K562 (cell line): Measurements from ENCODE around the gene HSD17B3. TPM values are rescaled to one million over a fixed set of nuclear protein-coding genes. Genes with fewer than 3 reads are reported as not detected.
A peak's percentile ranks its signal among the peaks of the same experiment; 100 is the strongest.

ENCODE experiments used
- BRD4 ChIP-seq: fragments of 200-600 bp; sonication (generic); IDR thresholded peaks from 2 replicates; pipeline ENCODE4 v1.6.1; 2017; ENCODE audit warnings: inconsistent platforms
- E2F3 ChIP-seq: fragments of 250-450 bp; sonication (Bioruptor Pico); IDR thresholded peaks from 2 replicates; pipeline ENCODE4 v1.4.0; 2020; ENCODE audit warnings: mild to moderate bottlenecking
- ERF ChIP-seq: fragments of 450-650 bp; formaldehyde crosslinking; IDR thresholded peaks from 2 replicates; pipeline ENCODE4 v1.4.0; 2020; ENCODE audit warnings: mild to moderate bottlenecking, mixed read lengths
- HLTF ChIP-seq: fragments of 450-650 bp; IDR thresholded peaks from 2 replicates; pipeline ENCODE4 v1.6.1; 2016
- MCM5 ChIP-seq: fragments of 450-650 bp; IDR thresholded peaks from 2 replicates; pipeline ENCODE4 v1.6.1; 2016; ENCODE audit warnings: low read depth
- MEF2A ChIP-seq: IDR thresholded peaks from 2 replicates; pipeline ENCODE4 v1.6.1; 2011; ENCODE audit warnings: low read depth, mild to moderate bottlenecking, low read length, moderate library complexity; ENCODE audit not compliant: control insufficient read depth
- MEF2D ChIP-seq: conservative IDR thresholded peaks from 2 replicates; pipeline ENCODE4 v1.6.1; 2016; ENCODE audit warnings: low read depth, missing genetic modification characterization, missing compliant biosample characterization
- NR2C2 ChIP-seq, 2 experiments: fragments of 200-800 bp in 1 of 2; sonication (Bioruptor generic) in 1 of 2; sonication (generic) in 1 of 2; formaldehyde crosslinking in 1 of 2; IDR thresholded peaks; 2 replicates each; pipeline versions ENCODE4 v1.6.1 to v1.8.0; 2016 to 2022; ENCODE audit warnings: mild to moderate bottlenecking in 1 of 2, missing compliant biosample characterization in 1 of 2, missing genetic modification characterization in 1 of 2, missing genetic modification reagents in 1 of 2
- NUFIP1 ChIP-seq: fragments of 450-650 bp; IDR thresholded peaks from 2 replicates; pipeline ENCODE4 v1.6.1; 2018; ENCODE audit not compliant: partially characterized antibody
- RAD21 ChIP-seq, 2 experiments: fragments of 250-450 bp in 1 of 2; fragments of 450-650 bp in 1 of 2; sonication (Bioruptor Pico) in 1 of 2; formaldehyde crosslinking in 1 of 2; IDR thresholded peaks in 1 of 2; conservative IDR thresholded peaks in 1 of 2; 2 replicates each; pipeline versions ENCODE4 v1.4.0 to v1.8.0; 2020 to 2022; ENCODE audit warnings: mild to moderate bottlenecking in 2 of 2, moderate library complexity in 1 of 2
- SIN3A ChIP-seq, 2 experiments: fragments of 150-350 bp in 1 of 2; IDR thresholded peaks; 2 replicates each; pipeline ENCODE4 v1.6.1; 2011 to 2016; ENCODE audit warnings: borderline replicate concordance in 2 of 2, low read depth in 2 of 2, low read length in 2 of 2, mild to moderate bottlenecking in 2 of 2, moderate library complexity in 2 of 2; ENCODE audit not compliant: control insufficient read depth in 1 of 2
- SMAD4 ChIP-seq: fragments of 250-450 bp; sonication (Bioruptor Pico); conservative IDR thresholded peaks from 2 replicates; pipeline ENCODE4 v1.8.0; 2021; ENCODE audit warnings: inconsistent platforms, mild to moderate bottlenecking, moderate library complexity
- SMC3 ChIP-seq: conservative IDR thresholded peaks from 2 replicates; pipeline ENCODE4 v1.6.1; 2011; ENCODE audit warnings: low read depth, low read length, improper control_type of control experiment; ENCODE audit not compliant: insufficient read depth
- polyA plus RNA-seq, 8 experiments: library from polyadenylated mRNA; depleted of rRNA in 4 of 8; stranded (reverse) in 5 of 8; unstranded in 3 of 8; fragments of >200 nt; fragmentation: Nextera tagmentation in 2 of 8; fragmentation: Illumina TruSeq in 1 of 8; extraction: Ambion mirVana in 2 of 8; extraction: Trizol in 1 of 8; gene quantifications; 2 replicates each; pipeline versions ENCODE4 v1.2.1 to v1.2.3, GENCODE V29; 2011 to 2014; ENCODE audit warnings: inconsistent platforms in 1 of 8, missing spikeins in 1 of 8
- total RNA-seq, 7 experiments: library from RNA; depleted of rRNA in 6 of 7; stranded (reverse); fragments of >200 nt in 6 of 7; fragmentation: Illumina TruSeq in 2 of 7; extraction: Trizol in 2 of 7; gene quantifications; 2 replicates each; pipeline versions ENCODE4 v1.2.1 to v1.2.3, GENCODE V29; 2011 to 2021; ENCODE audit warnings: low replicate concordance in 1 of 7
- TF ChIP-seq, protein P1 (sequence below): sonication (generic); formaldehyde crosslinking; IDR thresholded peaks from 2 replicates; pipeline ENCODE4 v1.8.1; 2022; ENCODE audit warnings: missing genetic modification reagents
- TF ChIP-seq, protein P2 (sequence below): fragments of 250-450 bp; sonication (Bioruptor Pico); IDR thresholded peaks from 2 replicates; pipeline ENCODE4 v1.8.0; 2021; ENCODE audit warnings: mild to moderate bottlenecking, moderate library complexity
- TF ChIP-seq, protein P3 (sequence below): sonication (generic); formaldehyde crosslinking; IDR thresholded peaks from 2 replicates; pipeline ENCODE4 v1.8.0; 2022; ENCODE audit warnings: mild to moderate bottlenecking, low read depth, missing genetic modification reagents
- TF ChIP-seq, protein P4 (sequence below): sonication (generic); formaldehyde crosslinking; IDR thresholded peaks from 2 replicates; pipeline ENCODE4 v1.8.1; 2023; ENCODE audit warnings: missing genetic modification reagents, mild to moderate bottlenecking, borderline replicate concordance

Gene HSD17B3
- total and polyA plus RNA-seq, 9 of the 15 experiments (the other 6 are each of a cell fraction or from before 2014, with no cell fraction given), result not detected

DNA sequence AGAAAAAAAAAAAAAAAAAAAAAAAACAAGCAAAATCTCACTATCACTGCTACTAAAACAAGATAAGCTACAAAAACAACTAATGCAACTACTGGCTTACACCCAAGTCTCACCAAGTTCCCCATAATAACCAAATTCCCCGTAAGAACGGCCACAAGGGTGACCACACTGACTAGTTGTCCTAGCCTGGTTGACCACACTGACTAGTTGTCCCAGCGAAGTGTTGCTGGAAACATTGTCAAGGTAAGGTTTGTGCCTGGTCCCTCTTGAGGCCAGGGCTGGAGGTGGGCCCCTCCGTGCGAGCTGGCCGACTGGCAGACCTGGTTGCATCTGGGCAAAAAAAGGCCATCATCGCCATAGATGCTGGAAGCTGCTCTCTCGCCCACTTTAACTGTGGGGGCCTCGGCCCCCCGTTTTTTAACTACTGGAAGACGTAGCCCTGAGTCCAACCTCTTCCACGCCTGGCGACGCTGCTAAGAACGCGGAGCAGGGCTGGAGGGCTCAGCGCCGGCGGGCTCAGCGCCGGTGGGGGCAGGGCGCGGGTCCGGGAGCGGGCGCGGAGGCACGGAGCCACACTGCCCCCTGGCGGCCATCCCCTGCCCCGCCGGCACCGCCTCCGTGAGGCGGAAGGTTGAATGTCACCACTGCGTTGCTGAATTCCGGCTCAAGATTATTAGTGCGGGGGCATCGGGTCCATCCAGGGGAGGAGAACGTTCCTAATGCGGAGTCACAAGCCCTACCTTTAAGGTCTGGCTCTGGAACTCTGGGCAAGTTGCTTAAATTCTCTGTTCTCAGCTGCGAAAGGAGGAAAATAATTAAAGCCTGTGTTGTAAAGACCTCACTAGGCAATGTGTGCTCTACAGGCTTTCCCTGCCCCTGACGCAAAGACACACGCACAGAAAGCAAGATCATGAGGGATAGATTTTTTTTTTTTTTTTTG, 84.0 kb downstream of the HSD17B3 start (continued):
- TF ChIP-seq MEF2D (tag) (no peak), E2F3 (CRISPR knock-in tag) (no peak), ERF (CRISPR knock-in tag) (no peak), NUFIP1 (peak; percentile 18), MEF2A (no peak), BRD4 (no peak), RAD21 (CRISPR knock-in tag; conservative IDR thresholded peaks at IDR 0.05 in 1 of 2, IDR thresholded peaks at IDR 0.05 in 1 of 2) (peak; percentile 76 to 84), SIN3A (IDR thresholded peaks at IDR 0.05; ENCODE audit: borderline replicate concordance in 2 of 2, control insufficient read depth in 1 of 2, low read depth in 2 of 2, low read length in 2 of 2) (no peak), NR2C2 (CRISPR knock-in tag; IDR thresholded peaks at IDR 0.05) (no peak), NR2C2 (tag; IDR thresholded peaks at IDR 0.05) (no peak), SMAD4 (CRISPR knock-in tag) (no peak), SMC3 (peak; percentile 81), HLTF (no peak), MCM5 (no peak)
- TF ChIP-seq, protein P1, sequence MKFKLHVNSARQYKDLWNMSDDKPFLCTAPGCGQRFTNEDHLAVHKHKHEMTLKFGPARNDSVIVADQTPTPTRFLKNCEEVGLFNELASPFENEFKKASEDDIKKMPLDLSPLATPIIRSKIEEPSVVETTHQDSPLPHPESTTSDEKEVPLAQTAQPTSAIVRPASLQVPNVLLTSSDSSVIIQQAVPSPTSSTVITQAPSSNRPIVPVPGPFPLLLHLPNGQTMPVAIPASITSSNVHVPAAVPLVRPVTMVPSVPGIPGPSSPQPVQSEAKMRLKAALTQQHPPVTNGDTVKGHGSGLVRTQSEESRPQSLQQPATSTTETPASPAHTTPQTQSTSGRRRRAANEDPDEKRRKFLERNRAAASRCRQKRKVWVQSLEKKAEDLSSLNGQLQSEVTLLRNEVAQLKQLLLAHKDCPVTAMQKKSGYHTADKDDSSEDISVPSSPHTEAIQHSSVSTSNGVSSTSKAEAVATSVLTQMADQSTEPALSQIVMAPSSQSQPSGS (CRISPR knock-in tag), result no peak
- TF ChIP-seq, protein P2, sequence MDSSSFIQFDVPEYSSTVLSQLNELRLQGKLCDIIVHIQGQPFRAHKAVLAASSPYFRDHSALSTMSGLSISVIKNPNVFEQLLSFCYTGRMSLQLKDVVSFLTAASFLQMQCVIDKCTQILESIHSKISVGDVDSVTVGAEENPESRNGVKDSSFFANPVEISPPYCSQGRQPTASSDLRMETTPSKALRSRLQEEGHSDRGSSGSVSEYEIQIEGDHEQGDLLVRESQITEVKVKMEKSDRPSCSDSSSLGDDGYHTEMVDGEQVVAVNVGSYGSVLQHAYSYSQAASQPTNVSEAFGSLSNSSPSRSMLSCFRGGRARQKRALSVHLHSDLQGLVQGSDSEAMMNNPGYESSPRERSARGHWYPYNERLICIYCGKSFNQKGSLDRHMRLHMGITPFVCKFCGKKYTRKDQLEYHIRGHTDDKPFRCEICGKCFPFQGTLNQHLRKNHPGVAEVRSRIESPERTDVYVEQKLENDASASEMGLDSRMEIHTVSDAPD (CRISPR knock-in tag), result no peak
- TF ChIP-seq, protein P3, sequence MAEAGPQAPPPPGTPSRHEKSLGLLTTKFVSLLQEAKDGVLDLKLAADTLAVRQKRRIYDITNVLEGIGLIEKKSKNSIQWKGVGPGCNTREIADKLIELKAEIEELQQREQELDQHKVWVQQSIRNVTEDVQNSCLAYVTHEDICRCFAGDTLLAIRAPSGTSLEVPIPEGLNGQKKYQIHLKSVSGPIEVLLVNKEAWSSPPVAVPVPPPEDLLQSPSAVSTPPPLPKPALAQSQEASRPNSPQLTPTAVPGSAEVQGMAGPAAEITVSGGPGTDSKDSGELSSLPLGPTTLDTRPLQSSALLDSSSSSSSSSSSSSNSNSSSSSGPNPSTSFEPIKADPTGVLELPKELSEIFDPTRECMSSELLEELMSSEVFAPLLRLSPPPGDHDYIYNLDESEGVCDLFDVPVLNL (CRISPR knock-in tag), result no peak
- TF ChIP-seq, protein P4, sequence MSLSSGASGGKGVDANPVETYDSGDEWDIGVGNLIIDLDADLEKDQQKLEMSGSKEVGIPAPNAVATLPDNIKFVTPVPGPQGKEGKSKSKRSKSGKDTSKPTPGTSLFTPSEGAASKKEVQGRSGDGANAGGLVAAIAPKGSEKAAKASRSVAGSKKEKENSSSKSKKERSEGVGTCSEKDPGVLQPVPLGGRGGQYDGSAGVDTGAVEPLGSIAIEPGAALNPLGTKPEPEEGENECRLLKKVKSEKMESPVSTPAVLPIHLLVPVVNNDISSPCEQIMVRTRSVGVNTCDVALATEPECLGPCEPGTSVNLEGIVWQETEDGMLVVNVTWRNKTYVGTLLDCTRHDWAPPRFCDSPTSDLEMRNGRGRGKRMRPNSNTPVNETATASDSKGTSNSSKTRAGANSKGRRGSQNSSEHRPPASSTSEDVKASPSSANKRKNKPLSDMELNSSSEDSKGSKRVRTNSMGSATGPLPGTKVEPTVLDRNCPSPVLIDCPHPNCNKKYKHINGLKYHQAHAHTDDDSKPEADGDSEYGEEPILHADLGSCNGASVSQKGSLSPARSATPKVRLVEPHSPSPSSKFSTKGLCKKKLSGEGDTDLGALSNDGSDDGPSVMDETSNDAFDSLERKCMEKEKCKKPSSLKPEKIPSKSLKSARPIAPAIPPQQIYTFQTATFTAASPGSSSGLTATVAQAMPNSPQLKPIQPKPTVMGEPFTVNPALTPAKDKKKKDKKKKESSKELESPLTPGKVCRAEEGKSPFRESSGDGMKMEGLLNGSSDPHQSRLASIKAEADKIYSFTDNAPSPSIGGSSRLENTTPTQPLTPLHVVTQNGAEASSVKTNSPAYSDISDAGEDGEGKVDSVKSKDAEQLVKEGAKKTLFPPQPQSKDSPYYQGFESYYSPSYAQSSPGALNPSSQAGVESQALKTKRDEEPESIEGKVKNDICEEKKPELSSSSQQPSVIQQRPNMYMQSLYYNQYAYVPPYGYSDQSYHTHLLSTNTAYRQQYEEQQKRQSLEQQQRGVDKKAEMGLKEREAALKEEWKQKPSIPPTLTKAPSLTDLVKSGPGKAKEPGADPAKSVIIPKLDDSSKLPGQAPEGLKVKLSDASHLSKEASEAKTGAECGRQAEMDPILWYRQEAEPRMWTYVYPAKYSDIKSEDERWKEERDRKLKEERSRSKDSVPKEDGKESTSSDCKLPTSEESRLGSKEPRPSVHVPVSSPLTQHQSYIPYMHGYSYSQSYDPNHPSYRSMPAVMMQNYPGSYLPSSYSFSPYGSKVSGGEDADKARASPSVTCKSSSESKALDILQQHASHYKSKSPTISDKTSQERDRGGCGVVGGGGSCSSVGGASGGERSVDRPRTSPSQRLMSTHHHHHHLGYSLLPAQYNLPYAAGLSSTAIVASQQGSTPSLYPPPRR, result no peak
